GM10847 (cell line): ENCODE results near the gene LRP4.

Experiments
- POLR2A ChIP-seq: IDR thresholded peaks from 2 replicates; pipeline ENCODE4 v1.6.1; 2011; ENCODE audit not compliant: insufficient read length; ENCODE audit errors: extremely low read depth

The LRP4 gene

GRCh38 chr11:46901156-46901555 is 17.2 kb downstream of the LRP4 start:
- TF ChIP-seq POLR2A, result no peak

DNA sequence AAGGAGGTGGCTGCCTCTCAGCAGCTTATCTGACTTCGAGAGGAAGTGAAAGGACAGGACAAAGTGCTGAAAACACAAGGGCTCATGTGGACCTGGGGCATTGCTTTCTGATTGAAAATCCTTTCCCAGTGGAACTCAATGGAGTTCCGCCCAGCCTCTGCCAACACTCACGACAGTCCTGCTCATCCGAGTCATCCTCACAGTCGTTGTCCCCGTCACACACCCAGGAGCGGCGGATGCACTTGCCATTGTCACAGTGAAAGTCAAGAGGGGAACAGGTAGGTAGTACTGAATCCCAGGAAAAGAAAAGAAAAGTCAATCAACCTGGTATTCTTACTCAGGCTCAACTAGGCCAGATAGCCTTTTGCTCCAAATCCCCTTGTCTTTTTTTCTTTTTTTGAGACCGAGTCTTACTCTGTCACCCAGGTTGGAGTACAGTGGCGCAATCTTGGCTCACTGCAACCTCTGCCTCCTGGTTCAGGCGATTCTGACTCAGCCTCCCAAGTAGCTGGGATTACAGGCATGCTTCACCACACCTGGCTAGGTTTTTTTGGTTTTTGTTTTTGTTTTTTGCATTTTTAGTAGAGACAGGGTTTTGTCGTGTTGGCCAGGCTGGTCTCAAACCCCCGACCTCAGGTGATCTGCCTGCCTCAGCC is 18.1 kb downstream of the LRP4 start:
- no peak for TF ChIP-seq POLR2A

DNA sequence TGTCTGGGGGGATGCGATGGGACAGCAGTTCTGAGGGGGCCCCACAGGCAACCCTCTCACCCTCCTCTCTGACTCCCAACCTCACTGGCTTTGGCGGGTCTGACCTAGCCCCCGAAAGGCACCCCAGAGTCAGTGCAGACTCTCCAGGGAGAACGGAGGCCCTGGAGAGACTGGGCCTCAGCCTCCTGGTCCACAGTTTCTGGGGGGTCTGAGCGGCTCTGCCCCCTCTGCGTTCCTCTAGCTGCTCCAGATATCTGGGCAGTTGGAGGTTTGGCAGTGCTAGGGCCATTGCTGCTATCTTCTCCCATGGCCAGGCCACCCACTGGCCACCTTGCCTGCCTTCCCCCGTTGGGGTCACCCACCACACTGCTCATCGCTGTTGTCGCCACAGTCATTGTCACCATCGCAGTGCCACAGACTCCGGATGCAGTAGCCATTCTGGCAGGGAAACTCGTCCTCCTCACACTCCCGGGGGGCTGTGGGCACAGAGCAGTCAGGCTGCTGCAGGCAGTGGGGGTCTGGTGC is 18.8 kb downstream of the LRP4 start:
- TF ChIP-seq POLR2A, result no peak

DNA sequence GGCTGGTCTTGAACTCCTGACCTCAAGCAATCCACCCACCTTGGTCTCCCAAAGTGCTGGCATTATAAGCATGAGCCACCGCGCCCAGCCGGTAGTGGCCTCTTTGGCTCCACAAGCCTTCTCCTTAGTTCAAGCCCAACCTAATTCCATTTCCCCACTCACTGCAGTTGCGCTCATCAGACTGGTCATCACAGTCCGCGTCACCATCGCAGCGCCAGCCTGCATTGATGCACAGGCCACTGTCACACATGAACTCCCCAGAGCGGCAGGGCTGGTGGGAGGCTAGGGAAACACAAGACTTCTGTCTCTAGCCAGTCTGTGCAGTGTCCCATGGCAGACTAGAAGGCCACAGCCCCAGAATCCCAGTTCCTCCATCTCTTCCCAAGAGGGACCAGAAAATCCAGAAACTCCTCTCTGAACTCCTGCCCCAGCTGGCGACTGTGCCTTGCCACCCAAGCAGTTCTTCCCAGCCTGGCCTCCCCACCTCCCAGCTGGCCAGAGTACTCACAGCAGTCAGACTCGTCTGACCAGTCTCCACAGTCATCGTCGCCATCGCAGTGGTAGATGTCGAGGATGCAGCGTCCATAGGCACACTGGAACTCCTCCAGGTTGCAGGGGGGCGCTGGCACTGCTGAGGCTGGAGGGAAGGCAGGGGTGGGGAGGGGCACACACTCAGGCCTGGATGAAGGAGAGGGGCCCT is 19.8 kb downstream of the LRP4 start:
- no peak for TF ChIP-seq POLR2A

DNA sequence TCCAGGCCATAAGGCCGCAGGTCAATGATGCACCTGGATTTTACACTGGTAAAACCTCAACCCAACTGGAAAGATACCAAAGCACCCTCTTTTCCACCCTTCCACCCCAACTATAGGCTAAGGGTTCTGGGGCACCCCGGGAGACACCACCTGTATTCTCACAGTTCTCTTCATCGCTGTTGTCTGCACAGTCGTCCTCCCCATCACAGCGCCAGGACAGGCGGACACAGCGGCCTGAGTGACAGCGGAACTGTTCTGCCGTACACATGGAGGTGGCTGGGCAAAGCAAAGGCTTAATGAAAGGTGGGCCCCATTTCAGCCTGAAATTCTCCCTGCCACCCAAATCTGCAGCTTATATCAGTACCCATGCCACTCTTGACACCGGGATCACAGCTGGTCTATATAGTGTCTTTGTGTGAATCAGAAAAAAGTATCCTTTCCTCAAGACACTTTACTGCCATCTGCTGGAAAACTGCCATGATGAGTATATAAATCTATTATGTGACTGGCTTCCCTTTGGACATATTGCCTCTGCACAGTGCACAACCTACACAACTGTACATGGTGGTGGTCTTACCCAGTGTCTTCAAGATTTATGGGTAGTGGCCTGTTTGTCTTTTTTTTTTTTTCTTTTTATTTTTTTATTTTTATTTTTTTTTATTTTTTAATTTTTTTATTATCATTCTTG is 21.5 kb downstream of the LRP4 start:
- no peak for TF ChIP-seq POLR2A

DNA sequence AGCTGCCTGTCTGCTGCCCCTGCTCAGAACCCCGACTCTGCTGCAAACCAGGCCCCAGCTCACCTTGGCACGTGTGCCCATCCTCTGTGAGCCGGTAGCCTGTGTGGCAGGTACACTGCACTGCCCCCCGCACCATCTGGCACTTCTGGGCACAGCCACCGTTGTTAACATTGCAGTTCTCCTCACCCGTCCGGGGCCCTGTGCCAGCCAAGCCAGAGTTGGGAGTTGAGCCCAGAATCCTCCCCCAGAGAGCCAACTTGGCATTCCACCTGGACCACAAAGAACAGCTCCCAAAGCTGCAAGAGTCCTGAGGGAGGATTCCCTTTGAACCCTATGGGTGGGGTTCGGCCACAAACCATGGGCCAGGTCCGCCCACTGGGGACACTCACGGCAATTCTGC is 22.5 kb downstream of the LRP4 start:
- no peak for TF ChIP-seq POLR2A

GRCh38 chr11:46894961-46895360 is 23.4 kb downstream of the LRP4 start:
- TF ChIP-seq POLR2A, result no peak

DNA sequence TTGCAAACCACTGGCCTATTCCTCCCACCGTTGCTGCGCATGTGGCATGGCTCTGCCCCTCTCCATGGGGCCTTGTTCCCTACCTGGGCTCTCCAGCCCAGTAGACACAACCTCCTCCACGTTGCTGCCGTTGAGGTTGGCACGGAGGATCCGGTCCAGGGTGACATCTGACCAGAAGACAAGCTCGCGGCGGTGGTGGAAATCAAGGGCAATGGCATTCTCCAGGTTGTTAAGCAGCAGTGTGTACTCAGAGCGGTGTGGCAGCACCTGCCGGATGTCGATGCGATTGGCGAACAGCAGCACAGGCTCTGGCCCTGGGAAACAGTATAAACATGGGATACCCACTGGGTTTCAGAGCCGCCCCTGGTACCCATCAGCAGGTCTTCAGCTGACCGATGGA is 23.8 kb downstream of the LRP4 start:
- no peak for TF ChIP-seq POLR2A

GRCh38 chr11:46892838-46893237 is 25.5 kb downstream of the LRP4 start:
- no peak for TF ChIP-seq POLR2A

DNA sequence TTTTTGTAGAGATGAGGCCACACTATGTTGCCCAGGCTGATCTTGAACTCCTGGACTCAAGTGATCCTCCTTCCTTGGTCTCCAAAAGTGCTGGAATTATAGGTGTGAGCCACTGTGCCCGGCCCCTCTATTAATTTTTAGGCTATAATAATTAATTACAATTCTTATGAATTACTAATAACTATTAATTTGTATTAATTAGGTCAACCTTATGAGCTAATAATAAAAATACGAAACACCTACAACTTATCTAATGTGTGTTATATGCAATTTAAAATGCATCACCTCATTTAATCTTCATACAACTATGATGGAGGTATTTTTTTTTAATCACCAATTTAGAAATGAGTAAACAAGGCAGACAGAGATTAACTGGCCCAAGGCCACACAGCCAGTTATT is 26.2 kb downstream of the LRP4 start:
- no peak for TF ChIP-seq POLR2A

DNA sequence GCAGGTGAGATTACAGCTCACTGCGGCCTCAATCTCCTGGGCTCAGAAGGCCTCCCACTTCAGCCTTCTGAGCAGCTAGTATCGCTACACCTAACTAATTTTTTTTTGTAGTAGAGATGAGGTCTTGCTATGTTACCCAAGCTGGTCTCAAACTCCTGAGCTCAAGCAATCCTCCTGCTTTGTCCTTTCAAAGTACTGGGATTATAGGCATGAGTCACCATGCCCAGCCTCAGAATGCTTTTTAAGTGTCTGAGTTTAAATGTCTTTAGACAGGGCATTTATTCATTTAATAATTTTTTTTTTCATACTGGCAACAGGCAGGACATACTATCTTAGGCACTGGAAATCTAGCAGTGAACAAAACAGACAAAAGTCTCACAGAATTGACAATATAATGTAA is 27.7 kb downstream of the LRP4 start:
- no peak for TF ChIP-seq POLR2A

DNA sequence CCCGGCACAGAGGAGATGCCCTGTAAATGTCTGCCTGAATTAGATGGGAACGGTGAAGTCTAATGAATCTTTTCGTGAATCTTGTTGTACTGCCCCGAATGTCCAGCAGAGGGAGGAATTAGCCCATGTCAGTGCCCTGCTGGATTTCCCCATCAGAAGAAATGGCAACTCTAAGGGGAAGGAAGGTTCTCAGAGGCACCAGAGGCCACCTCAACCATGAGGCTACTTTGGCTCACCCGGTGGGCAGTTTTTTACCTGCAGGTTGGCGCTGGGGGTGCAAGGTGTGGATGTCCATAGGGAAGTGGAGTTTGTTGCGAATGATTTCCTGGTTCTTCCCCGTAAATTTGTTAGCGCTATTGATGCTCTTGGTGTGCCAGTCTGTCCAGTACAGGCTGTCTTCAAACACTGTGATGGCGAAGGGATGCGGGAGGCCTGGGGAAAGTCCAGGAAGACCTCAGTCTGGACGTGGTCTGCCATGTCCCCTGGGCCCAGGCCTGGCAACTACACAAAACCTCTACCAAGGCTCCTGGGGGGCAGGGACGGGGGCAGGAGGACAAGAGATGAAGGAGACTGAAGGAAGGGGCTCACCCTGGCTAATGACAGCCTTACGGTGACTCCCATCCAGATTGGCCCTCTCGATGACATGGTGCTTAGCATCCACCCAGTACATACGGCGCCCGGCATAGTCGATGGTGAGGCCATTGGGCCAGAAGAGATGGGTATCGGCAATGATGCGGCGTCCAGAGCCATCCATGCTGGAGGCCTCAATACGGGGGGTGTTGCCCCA is 28.5 kb downstream of the LRP4 start:
- TF ChIP-seq POLR2A, result no peak

GRCh38 chr11:46889251-46889650 is 29.1 kb downstream of the LRP4 start:
- TF ChIP-seq POLR2A, result no peak

GRCh38 chr11:46888636-46889035 is 29.7 kb downstream of the LRP4 start:
- TF ChIP-seq POLR2A, result no peak

DNA sequence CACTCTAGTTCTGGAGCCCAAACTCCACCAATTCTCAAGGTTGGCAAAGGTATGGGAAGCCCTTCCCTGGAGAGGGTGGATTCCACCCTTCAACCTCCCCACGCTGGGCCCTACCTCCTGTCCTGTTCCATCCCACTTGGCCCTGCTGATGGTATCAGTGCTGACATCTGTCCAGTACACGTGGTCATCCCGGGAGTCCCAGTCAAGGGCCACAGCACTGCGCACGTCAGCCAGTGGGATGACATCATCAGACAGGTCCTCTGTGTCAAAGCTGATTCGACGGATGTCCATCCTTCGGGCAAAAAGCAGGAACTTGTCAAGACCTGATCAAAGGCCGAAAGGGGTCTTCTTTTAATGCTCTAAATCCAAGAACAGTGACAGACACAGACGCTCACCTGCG is 32.1 kb downstream of the LRP4 start:
- no peak for TF ChIP-seq POLR2A

DNA sequence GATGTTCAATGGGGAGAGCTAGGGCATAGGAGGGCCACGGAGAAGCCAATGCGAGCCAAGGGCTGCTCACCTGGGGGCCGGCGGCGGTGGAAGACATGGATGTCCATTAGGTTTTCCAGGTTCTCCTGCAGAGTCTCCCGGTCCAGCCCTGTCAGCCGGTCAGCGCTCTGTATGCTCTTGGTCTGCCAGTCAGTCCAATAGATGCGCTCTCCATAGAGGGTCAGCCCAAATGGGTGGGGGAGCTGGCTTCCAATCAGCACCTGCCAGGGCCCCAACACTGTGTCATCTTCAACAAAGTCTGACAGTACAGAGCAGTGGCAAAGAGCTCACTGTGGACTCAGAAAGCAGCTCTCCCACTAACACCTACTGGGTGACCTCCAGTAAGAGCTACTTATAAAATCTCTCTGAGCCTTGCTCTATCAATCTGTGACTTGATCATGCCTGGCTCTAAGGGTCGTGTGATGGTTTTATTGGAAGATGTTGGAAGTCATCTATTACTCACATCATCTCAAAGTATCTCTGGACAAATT is 39.2 kb downstream of the LRP4 start:
- no peak for TF ChIP-seq POLR2A

GRCh38 chr11:46877580-46877979 is 40.8 kb downstream of the LRP4 start:
- no peak for TF ChIP-seq POLR2A
